H1 (cell line): Measurements from ENCODE around the gene MRE11. TPM values are rescaled to one million over a fixed set of nuclear protein-coding genes. Genes with fewer than 3 reads are reported as not detected.

Experiments used
- CTCF ChIA-PET: fragments of 300-600 bp; sonication (Branson Sonifier 250); formaldehyde crosslinking; loops from one replicate; lab custom pipeline; 2021; ENCODE audit not compliant: partially characterized antibody; lab: Charles Lee
- POLR2A ChIA-PET: fragments of 300-600 bp; sonication (Branson Sonifier 250); formaldehyde crosslinking; loops from one replicate; lab custom pipeline; 2021; ENCODE audit warnings: inconsistent platforms; ENCODE audit not compliant: partially characterized antibody; lab: Charles Lee
- DNase-seq, 2 experiments: peaks; one replicate each; pipeline versions ENCODE4 v3.0.0 to v3.0.0-alpha.2; 2010 to 2022; ENCODE audit warnings: low spot score in 2 of 2, low read depth in 1 of 2, mixed read lengths in 1 of 2
- FAIRE-seq: peaks from 2 replicates; lab custom pipeline; 2011; peaks lifted over from hg19 to GRCh38; lab: Jason Lieb, UNC
- H2AFZ ChIP-seq: 2 replicates; pipeline ENCODE4 v1.8.1; 2012; ENCODE audit warnings: low read length, inconsistent platforms
- H2AK5ac ChIP-seq: 2 replicates; pipeline ENCODE4 v1.6.1; 2013; ENCODE audit warnings: low read depth, low read length
- H2BK120ac ChIP-seq: replicated peaks from 2 replicates; pipeline ENCODE3; 2013; ENCODE audit warnings: low read depth, low read length, inconsistent platforms
- H2BK12ac ChIP-seq: 2 replicates; pipeline ENCODE4 v1.6.1; 2013; ENCODE audit warnings: low read depth, low read length
- H2BK15ac ChIP-seq: 2 replicates; pipeline ENCODE4 v1.6.1; 2013; ENCODE audit warnings: low read length
- H2BK20ac ChIP-seq: 2 replicates; pipeline ENCODE4 v1.6.1; 2013; ENCODE audit warnings: low read length
- H2BK5ac ChIP-seq: 2 replicates; pipeline ENCODE4 v1.6.1; 2013; ENCODE audit warnings: low read depth, low read length
- H3K14ac ChIP-seq: 2 replicates; pipeline ENCODE4 v1.6.1; 2013; ENCODE audit warnings: inconsistent platforms; ENCODE audit not compliant: insufficient read length
- H3K18ac ChIP-seq: 2 replicates; pipeline ENCODE4 v1.6.1; 2013; ENCODE audit warnings: low read length; ENCODE audit errors: extremely low read depth
- H3K23ac ChIP-seq: 2 replicates; pipeline ENCODE4 v1.6.1; 2013; ENCODE audit warnings: inconsistent platforms; ENCODE audit not compliant: insufficient read length
- H3K23me2 ChIP-seq: 2 replicates; pipeline ENCODE4 v1.6.1; 2013; ENCODE audit warnings: low read depth, low read length
- H3K27ac ChIP-seq: 2 replicates; pipeline ENCODE4 v1.6.1; 2011; ENCODE audit warnings: low read depth, low read length, inconsistent platforms
- H3K27me3 ChIP-seq, 4 experiments: replicated peaks in 1 of 4; 1 replicate in 1 of 4; 2 replicates in 3 of 4; pipeline versions ENCODE4 v1.6.1 to v1.8.1; 2011 to 2013; ENCODE audit warnings: low read length in 3 of 4, mild to moderate bottlenecking in 3 of 4, inconsistent platforms in 2 of 4, mixed read lengths in 2 of 4, moderate library complexity in 1 of 4; ENCODE audit not compliant: control insufficient read depth in 3 of 4, insufficient read depth in 3 of 4; ENCODE audit errors: extremely low read depth in 1 of 4
- H3K36me3 ChIP-seq, 4 experiments: 2 replicates each; pipeline versions ENCODE4 v1.6.1 to v1.8.1; 2011 to 2013; ENCODE audit warnings: mild to moderate bottlenecking in 4 of 4, low read length in 3 of 4, moderate library complexity in 2 of 4, control low read depth in 1 of 4, inconsistent platforms in 1 of 4; ENCODE audit not compliant: insufficient read depth in 4 of 4, control insufficient read depth in 2 of 4
- H3K4ac ChIP-seq: replicated peaks from 2 replicates; pipeline ENCODE3; 2013; ENCODE audit warnings: low read length, low read depth, mixed read lengths, inconsistent platforms; ENCODE audit not compliant: insufficient read length
- H3K4me1 ChIP-seq, 4 experiments: replicated peaks in 1 of 4; 1 replicate in 1 of 4; 2 replicates in 3 of 4; pipeline versions ENCODE4 v1.6.1 to v1.8.1; 2011 to 2013; ENCODE audit warnings: low read length in 3 of 4, inconsistent platforms in 2 of 4, mixed read lengths in 1 of 4; ENCODE audit not compliant: insufficient read depth in 4 of 4, control insufficient read depth in 3 of 4
- H3K4me2 ChIP-seq, 2 experiments: 2 replicates each; pipeline versions ENCODE4 v1.6.1 to v1.8.1; 2011 to 2013; ENCODE audit warnings: low read depth in 2 of 2, low read length in 2 of 2, control low read depth in 1 of 2, inconsistent platforms in 1 of 2, mild to moderate bottlenecking in 1 of 2; ENCODE audit not compliant: insufficient read depth in 1 of 2
- H3K4me3 ChIP-seq, 4 experiments: fragments of 200-600, 300-600 bp in 1 of 4; sonication (generic), shearing (Covaris generic), sonication (Bioruptor Twin) in 1 of 4; 2 replicates each; pipeline versions ENCODE4 v1.5.1 to v1.8.1; 2011 to 2016; ENCODE audit warnings: low read length in 4 of 4, low read depth in 3 of 4, control low read depth in 2 of 4, inconsistent platforms in 2 of 4, mild to moderate bottlenecking in 2 of 4, mixed read lengths in 1 of 4, moderate library complexity in 1 of 4; ENCODE audit not compliant: insufficient read depth in 2 of 4; ENCODE audit errors: extremely low read depth in 1 of 4
- H3K56ac ChIP-seq: replicated peaks from 2 replicates; pipeline ENCODE3; 2013; ENCODE audit warnings: low read depth, mild to moderate bottlenecking, mixed read lengths, low read length, inconsistent platforms; ENCODE audit not compliant: insufficient read length
- H3K79me1 ChIP-seq: 2 replicates; pipeline ENCODE4 v1.6.1; 2013; ENCODE audit warnings: low read depth, low read length, control low read depth
- H3K79me2 ChIP-seq, 2 experiments: 2 replicates each; pipeline versions ENCODE4 v1.6.1 to v1.8.1; 2012 to 2013; ENCODE audit warnings: low read length in 2 of 2, mild to moderate bottlenecking in 2 of 2, inconsistent platforms in 1 of 2; ENCODE audit not compliant: insufficient read depth in 2 of 2, control insufficient read depth in 1 of 2
- H3K9ac ChIP-seq, 4 experiments: replicated peaks in 1 of 4; 1 replicate in 1 of 4; 2 replicates in 3 of 4; pipeline versions ENCODE4 v1.6.1 to v1.8.1; 2011 to 2013; ENCODE audit warnings: low read depth in 3 of 4, low read length in 3 of 4, control low read depth in 2 of 4, mild to moderate bottlenecking in 2 of 4, moderate library complexity in 2 of 4, inconsistent platforms in 1 of 4; ENCODE audit errors: extremely low read depth in 1 of 4
- H3K9me3 ChIP-seq, 2 experiments: 2 replicates each; pipeline versions ENCODE4 v1.6.1 to v1.8.1; 2012 to 2013; ENCODE audit warnings: mild to moderate bottlenecking in 2 of 2, moderate library complexity in 2 of 2, control low read depth in 1 of 2, inconsistent platforms in 1 of 2, low read depth in 1 of 2, low read length in 1 of 2, mixed read lengths in 1 of 2; ENCODE audit not compliant: insufficient read depth in 2 of 2
- H4K20me1 ChIP-seq, 2 experiments: replicated peaks in 1 of 2; 2 replicates each; pipeline versions ENCODE3 to v1.8.1; 2011 to 2013; ENCODE audit warnings: inconsistent platforms in 2 of 2, low read length in 2 of 2, mild to moderate bottlenecking in 1 of 2; ENCODE audit not compliant: insufficient read depth in 2 of 2, control insufficient read depth in 1 of 2
- H4K5ac ChIP-seq: 2 replicates; pipeline ENCODE4 v1.6.1; 2013; ENCODE audit warnings: low read length, low read depth, mixed read lengths, inconsistent platforms; ENCODE audit not compliant: insufficient read length
- H4K8ac ChIP-seq: 2 replicates; pipeline ENCODE4 v1.8.0; 2013; ENCODE audit warnings: mild to moderate bottlenecking, moderate library complexity, low read length, inconsistent platforms; ENCODE audit not compliant: insufficient read depth; ENCODE audit errors: extremely low read depth
- H4K91ac ChIP-seq: replicated peaks from 2 replicates; pipeline ENCODE3; 2013; ENCODE audit warnings: low read length, mixed read lengths, inconsistent platforms; ENCODE audit not compliant: insufficient read length
- CBX8 ChIP-seq: fragments of 300-800, 300-1000 bp; sonication (generic); IDR thresholded peaks from 2 replicates; pipeline ENCODE4 v1.7.1; 2016; ENCODE audit warnings: low read depth, low read length, borderline replicate concordance
- CEBPB ChIP-seq: IDR thresholded peaks from 2 replicates; pipeline ENCODE4 v1.6.1; 2012; ENCODE audit warnings: low read depth, low read length
- CHD2 ChIP-seq: IDR thresholded peaks from 2 replicates; pipeline ENCODE4 v1.6.1; 2012; ENCODE audit warnings: low read length, improper control_type of control experiment
- EZH2 ChIP-seq: fragments of 200-600 bp; sonication (generic); IDR thresholded peaks from 2 replicates; pipeline ENCODE4 v1.7.1; 2012; ENCODE audit warnings: low read depth, mild to moderate bottlenecking, moderate library complexity, low read length, inconsistent platforms; ENCODE audit not compliant: severe bottlenecking
- JUN ChIP-seq: IDR thresholded peaks from 2 replicates; pipeline ENCODE4 v1.6.1; 2011; ENCODE audit warnings: low read depth, mild to moderate bottlenecking, improper control_type of control experiment, low read length
- PHF8 ChIP-seq: fragments of 200-600 bp; sonication (generic); conservative IDR thresholded peaks from 2 replicates; pipeline ENCODE4 v1.7.1; 2012; ENCODE audit warnings: low read depth, mild to moderate bottlenecking, inconsistent platforms, low read length, moderate library complexity
- POLR2AphosphoS5 ChIP-seq: IDR thresholded peaks from 2 replicates; pipeline ENCODE4 v1.6.1; 2011; ENCODE audit warnings: low read depth, low read length
- RAD21 ChIP-seq, 2 experiments: IDR thresholded peaks in 1 of 2; conservative IDR thresholded peaks in 1 of 2; 2 replicates each; pipeline ENCODE4 v1.6.1; 2011; ENCODE audit warnings: low read depth in 2 of 2, low read length in 2 of 2, improper control_type of control experiment in 1 of 2, inconsistent platforms in 1 of 2, mild to moderate bottlenecking in 1 of 2, moderate library complexity in 1 of 2
- RNF2 ChIP-seq: fragments of 200-900, 300-1000 bp; sonication (generic); IDR thresholded peaks from 2 replicates; pipeline ENCODE4 v1.7.1; 2016; ENCODE audit warnings: borderline replicate concordance, low read depth, mild to moderate bottlenecking, antibody characterized with exemption, low read length; ENCODE audit not compliant: poor library complexity, severe bottlenecking; ENCODE audit errors: missing control alignments
- TBP ChIP-seq: IDR thresholded peaks from 2 replicates; pipeline ENCODE4 v1.6.1; 2011; ENCODE audit warnings: low read depth, low read length, improper control_type of control experiment
- TEAD4 ChIP-seq: IDR thresholded peaks from 2 replicates; pipeline ENCODE4 v1.6.1; 2012; ENCODE audit warnings: low read depth, low read length, inconsistent platforms, mixed read lengths
- whole genome bisulfite sequencing, 2 experiments: shearing (Covaris generic) in 1 of 2; methylation state at CpG; one replicate each; pipeline versions ENCODE4 v1.1.6 to v1.1.7; 2013 to 2015; ENCODE audit warnings: low lambda C conversion rate in 2 of 2, mixed read lengths in 2 of 2, inconsistent platforms in 1 of 2, low coverage in 1 of 2, missing lambda C conversion rate in 1 of 2; ENCODE audit not compliant: insufficient replicate concordance in 2 of 2, insufficient coverage in 1 of 2, insufficient read length in 1 of 2; ENCODE audit errors: extremely low coverage in 1 of 2, missing lambda C conversion rate in 1 of 2; 5-methylcytosine and 5-hydroxymethylcytosine counted together
- polyA plus RNA-seq, 7 experiments: library from polyadenylated mRNA; depleted of rRNA in 3 of 7; stranded (reverse) in 5 of 7; unstranded in 2 of 7; fragments of >200 nt in 5 of 7; fragments of 200-250 nt in 2 of 7; gene quantifications; 1 replicate in 5 of 7; 2 replicates in 1 of 7; 4 replicates in 1 of 7; pipeline versions ENCODE4 v1.2.1 to v1.2.3, GENCODE V29; 2011 to 2013; ENCODE audit warnings: missing spikeins in 2 of 7, mixed read lengths in 2 of 7
- total RNA-seq: library from RNA; stranded (reverse); fragmentation: NEBNext Ultra II Directional; extraction: Animal tissue kit (Norgen Biotek cat#: 25700); gene quantifications from 2 replicates; pipeline ENCODE4 v1.2.1, GENCODE V29; 2021
- TF ChIP-seq, protein P1 (sequence below): IDR thresholded peaks from 2 replicates; pipeline ENCODE4 v1.6.1; 2011; ENCODE audit warnings: low read length, improper control_type of control experiment

Gene MRE11
- total and polyA plus RNA-seq, 2 of the 8 experiments (the other 6 are each of a cell fraction or from before 2014, with no cell fraction given) = 7.2 to 43.4 TPM

DNA sequence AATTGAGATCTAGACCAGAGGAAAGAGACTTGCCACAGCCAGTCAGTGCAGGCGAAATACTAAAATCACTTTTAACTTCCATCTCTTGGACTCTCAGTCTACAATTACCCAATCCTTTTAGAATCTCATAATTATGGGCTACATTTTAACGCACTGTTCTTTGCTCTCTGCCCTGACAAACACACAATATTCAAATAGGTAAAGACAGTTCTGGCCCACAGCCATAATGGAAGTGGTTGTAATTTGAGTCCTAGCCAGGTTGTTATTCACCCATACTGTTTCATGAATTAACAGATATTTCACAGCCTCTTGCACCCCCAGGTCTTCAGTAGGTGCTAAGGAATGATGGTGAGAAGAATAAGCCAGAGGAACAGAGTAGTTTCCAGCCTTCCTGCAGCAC, 19.4 kb upstream of the MRE11 start:
- POLR2A ChIA-PET = interaction anchor here (0.9 to 1.7 kb wide), 2 partner anchors 21 to 39 kb away, joined by 3 read pairs; no protein-coding TSS in a partner anchor
- no peak overlapping the region for H2BK120ac ChIP-seq
- peaks cover 9% of the 10 kb centered on the region for H3K23me2 ChIP-seq
- H3K9ac ChIP-seq = no peak overlapping the region
- no peak overlapping the region for H3K23ac ChIP-seq
- H3K27ac ChIP-seq = no peak overlapping the region
- no peak overlapping the region for H3K4ac ChIP-seq
- H4K20me1 ChIP-seq = peaks cover 0 to 2% of the 10 kb centered on the region in 2 experiments
- no peak overlapping the region for H3K56ac ChIP-seq
- no peak overlapping the region for H4K5ac ChIP-seq
- no peaks in the 10 kb centered on the region for H3K79me2 ChIP-seq
- peaks cover 0 to 4% (median 0%) of the 10 kb centered on the region in 4 experiments; a peak in 2 of 7 replicates for H3K4me1 ChIP-seq
- H3K27me3 ChIP-seq = peaks cover 0 to 14% (median 13%) of the 10 kb centered on the region in 4 experiments; a peak in 5 of 7 replicates
- no peak overlapping the region for H3K4me3 ChIP-seq
- H4K91ac ChIP-seq = no peak overlapping the region
- H2BK15ac ChIP-seq = no peak overlapping the region
- FAIRE-seq (no peak), DNase-seq (no peak)
- H2AFZ ChIP-seq = no peak overlapping the region
- no peaks in the 10 kb centered on the region for H3K9me3 ChIP-seq
- H4K8ac ChIP-seq = no peak overlapping the region
- H2BK20ac ChIP-seq = no peak overlapping the region
- no peak overlapping the region for H2BK12ac ChIP-seq
- H2AK5ac ChIP-seq = no peak overlapping the region
- H3K14ac ChIP-seq = no peak overlapping the region
- H3K36me3 ChIP-seq = no peaks in the 10 kb centered on the region
- H3K4me2 ChIP-seq = peak overlapping the region in 1 of 2 experiments; percentile 92; a peak in 1 of 4 replicates
- CTCF ChIA-PET = interaction anchor here (0.9 to 2.8 kb wide), 6 partner anchors 8 to 618 kb away, joined by 3 to 16 read pairs (median 4); no protein-coding TSS in a partner anchor
- H3K18ac ChIP-seq = no peak overlapping the region
- WGBS, 2 experiments = 86% methylated on average over 2 of the region's 2 CpGs; no CpG with 5 or more reads in 1 of the 2 experiments
- no peaks in the 10 kb centered on the region; the same call in 1 of the 2 replicates for H3K79me1 ChIP-seq
- no peak overlapping the region for H2BK5ac ChIP-seq
- TF ChIP-seq JUN (no peak), CHD2 (no peak), TEAD4 (no peak), RNF2 (no peak), CEBPB (no peak), TBP (no peak), EZH2 (no peak), POLR2AphosphoS5 (no peak), CBX8 (no peak), PHF8 (no peak), RAD21 (IDR thresholded peaks at IDR 0.05 in 1 of 2, conservative IDR thresholded peaks at IDR 0.05 in 1 of 2; ENCODE audit: low read depth in 2 of 2, low read length in 2 of 2) (no peak)
- TF ChIP-seq, protein P1, sequence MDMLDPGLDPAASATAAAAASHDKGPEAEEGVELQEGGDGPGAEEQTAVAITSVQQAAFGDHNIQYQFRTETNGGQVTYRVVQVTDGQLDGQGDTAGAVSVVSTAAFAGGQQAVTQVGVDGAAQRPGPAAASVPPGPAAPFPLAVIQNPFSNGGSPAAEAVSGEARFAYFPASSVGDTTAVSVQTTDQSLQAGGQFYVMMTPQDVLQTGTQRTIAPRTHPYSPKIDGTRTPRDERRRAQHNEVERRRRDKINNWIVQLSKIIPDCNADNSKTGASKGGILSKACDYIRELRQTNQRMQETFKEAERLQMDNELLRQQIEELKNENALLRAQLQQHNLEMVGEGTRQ = no peak
